HEK293T (cell line): ENCODE results near the gene NCCRP1.

Experiments
- BHLHE40 ChIP-seq: fragments of 450-650 bp; IDR thresholded peaks from 2 replicates; pipeline ENCODE4 v1.6.1; 2016; ENCODE audit warnings: mild to moderate bottlenecking, moderate library complexity, borderline replicate concordance
- ELF4 ChIP-seq: fragments of 450-650 bp; IDR thresholded peaks from 2 replicates; pipeline ENCODE4 v1.6.1; 2017; ENCODE audit warnings: antibody characterized with exemption
- FOXA1 ChIP-seq: fragments of 450-650 bp; IDR thresholded peaks from 2 replicates; pipeline ENCODE4 v1.6.1; 2016; ENCODE audit warnings: mild to moderate bottlenecking
- FOXK2 ChIP-seq: fragments of 450-650 bp; IDR thresholded peaks from 2 replicates; pipeline ENCODE4 v1.6.1; 2016; ENCODE audit warnings: mild to moderate bottlenecking
- HDGF ChIP-seq: fragments of 450-650 bp; IDR thresholded peaks from 2 replicates; pipeline ENCODE4 v1.6.1; 2017; ENCODE audit warnings: antibody characterized with exemption, borderline replicate concordance
- PKNOX1 ChIP-seq: fragments of 450-650 bp; IDR thresholded peaks from 2 replicates; pipeline ENCODE4 v1.6.1; 2016
- SUZ12 ChIP-seq: fragments of 450-650 bp; IDR thresholded peaks from 2 replicates; pipeline ENCODE4 v1.6.1; 2016; ENCODE audit warnings: mild to moderate bottlenecking
- TARDBP ChIP-seq: fragments of 450-650 bp; IDR thresholded peaks from 2 replicates; pipeline ENCODE4 v1.6.1; 2016
- ZNF384 ChIP-seq: fragments of 450-650 bp; IDR thresholded peaks from 2 replicates; pipeline ENCODE4 v1.6.1; 2016

DNA sequence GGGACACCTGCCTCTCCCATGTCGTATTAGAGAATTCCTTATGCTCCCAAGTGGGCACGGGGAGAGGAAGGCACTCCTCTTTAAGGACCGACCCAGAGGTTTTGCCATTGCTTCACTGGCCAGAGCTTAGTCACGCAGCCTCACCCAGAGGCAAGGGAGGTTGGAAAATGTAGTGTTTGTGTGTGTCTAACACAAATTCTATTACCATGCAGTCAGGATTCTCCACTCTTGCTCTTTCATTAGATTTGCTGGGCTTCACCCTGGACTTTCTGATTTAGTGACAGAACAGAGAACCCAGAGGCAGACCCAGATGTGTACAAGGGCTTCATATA, 14.6 kb upstream of the NCCRP1 start:
- TF ChIP-seq BHLHE40 (no peak), SUZ12 (no peak), FOXK2 (no peak), FOXA1 (no peak), HDGF (no peak), ZNF384 (no peak), PKNOX1 (no peak), ELF4 (no peak), TARDBP (no peak)
